SIG-M5 (cell line): ENCODE results near the gene WDTC1.
A peak's percentile ranks its signal among the peaks of the same experiment; 100 is the strongest.
"Not testable (repeated sequence)": the region's sequence is repeated elsewhere in the genome, so short reads cannot be mapped to it uniquely, and the experiment has no call there.

Source experiments
- DNase-seq: peaks from one replicate; lab custom pipeline; 2025; lab: John Stamatoyannopoulos, UW

Gene WDTC1

GRCh38 chr1:27234049-27234882 is at the start of gene WDTC1:
WDTC1 (plus strand) TSS chr1:27234632; CDS start chr1:27261055, 26,423 bp downstream.
- peak; percentile 60 for DNase-seq

- DNase-seq, result not testable (repeated sequence)
Observed at GRCh38 chr1:27184665-27185064, 49.8 kb upstream of the WDTC1 start.

- no peak for DNase-seq
Observed at GRCh38 chr1:27192039-27192529, 42.3 kb upstream of the WDTC1 start.

GRCh38 chr1:27193194-27193593 is 41.2 kb upstream of the WDTC1 start:
- no peak for DNase-seq

GRCh38 chr1:27201295-27201694 is 33.1 kb upstream of the WDTC1 start:
- DNase-seq, result no peak

- DNase-seq, result no peak
Observed at GRCh38 chr1:27203946-27204345, 30.5 kb upstream of the WDTC1 start.

GRCh38 chr1:27207238-27207637 is 27.2 kb upstream of the WDTC1 start:
- DNase-seq, result not testable (repeated sequence)

- not testable (repeated sequence) for DNase-seq
Observed at GRCh38 chr1:27208143-27208850, 26.1 kb upstream of the WDTC1 start.

GRCh38 chr1:27216466-27216865 is 18.0 kb upstream of the WDTC1 start:
- DNase-seq, result no peak

GRCh38 chr1:27217401-27217800 is 17.0 kb upstream of the WDTC1 start:
- DNase-seq, result no peak

- no peak for DNase-seq
Observed at GRCh38 chr1:27218736-27219135, 15.7 kb upstream of the WDTC1 start.

GRCh38 chr1:27220096-27220495 is 14.3 kb upstream of the WDTC1 start:
- DNase-seq, result no peak

GRCh38 chr1:27220702-27221497 is 13.5 kb upstream of the WDTC1 start:
- DNase-seq, result not testable (repeated sequence)

GRCh38 chr1:27225621-27226020 is 8.8 kb upstream of the WDTC1 start:
- no peak for DNase-seq

- DNase-seq, result no peak
Observed at GRCh38 chr1:27227765-27228164, 6.7 kb upstream of the WDTC1 start.

- DNase-seq, result no peak
Observed at GRCh38 chr1:27233667-27234048, 774 bp upstream of the WDTC1 start.

GRCh38 chr1:27235827-27236226 is 1.4 kb downstream of the WDTC1 start:
- DNase-seq, result peak; percentile 8

GRCh38 chr1:27237112-27237511 is 2.7 kb downstream of the WDTC1 start:
- DNase-seq, result no peak

- DNase-seq, result no peak
Observed at GRCh38 chr1:27238032-27238431, 3.6 kb downstream of the WDTC1 start.

GRCh38 chr1:27241677-27242076 is 7.2 kb downstream of the WDTC1 start:
- no peak for DNase-seq

GRCh38 chr1:27243665-27244064 is 9.2 kb downstream of the WDTC1 start:
- not testable (repeated sequence) for DNase-seq

- no peak for DNase-seq
Observed at GRCh38 chr1:27246194-27246593, 11.8 kb downstream of the WDTC1 start.
